Stromal cell of bone marrow (primary cell): Measurements from ENCODE around the gene DOCK10.

Experiments used
- DNase-seq: peaks from one replicate; pipeline ENCODE4 v3.0.0-alpha.2; 2012; ENCODE audit warnings: low read depth

Gene DOCK10

GRCh38 chr2:224776795-224777558 lies 265.3 kb downstream of the DOCK10 start:
- no peak for DNase-seq

GRCh38 chr2:224775647-224776046 lies 266.6 kb downstream of the DOCK10 start:
- DNase-seq, result no peak

- no peak for DNase-seq
Observed at GRCh38 chr2:224774735-224775134, 267.5 kb downstream of the DOCK10 start.

- no peak for DNase-seq
Observed at GRCh38 chr2:224772494-224772893, 269.8 kb downstream of the DOCK10 start.

- no peak for DNase-seq
Observed at GRCh38 chr2:224769489-224769888, 272.8 kb downstream of the DOCK10 start.

- DNase-seq, result no peak
Observed at GRCh38 chr2:224764565-224765236, 277.6 kb downstream of the DOCK10 start.

GRCh38 chr2:224757934-224758548 lies 284.2 kb downstream of the DOCK10 start:
- no peak for DNase-seq

- peak; percentile 97 for DNase-seq
Observed at GRCh38 chr2:224753743-224754540, 288.3 kb downstream of the DOCK10 start.

- DNase-seq, result no peak
Observed at GRCh38 chr2:224751996-224752698, 290.1 kb downstream of the DOCK10 start.

GRCh38 chr2:224749136-224749535 lies 293.1 kb downstream of the DOCK10 start:
- no peak for DNase-seq

GRCh38 chr2:224747765-224748164 lies 294.5 kb downstream of the DOCK10 start:
- DNase-seq, result no peak

- DNase-seq, result no peak
Observed at GRCh38 chr2:224736227-224736626, 306.0 kb downstream of the DOCK10 start.

- DNase-seq, result no peak
Observed at GRCh38 chr2:224734949-224735348, 307.3 kb downstream of the DOCK10 start.

GRCh38 chr2:224731665-224732064 lies 310.6 kb downstream of the DOCK10 start:
- DNase-seq, result no peak

- DNase-seq, result no peak
Observed at GRCh38 chr2:224729435-224729834, 312.8 kb downstream of the DOCK10 start.

- DNase-seq, result no peak
Observed at GRCh38 chr2:224724331-224724730, 317.9 kb downstream of the DOCK10 start.

GRCh38 chr2:224723586-224724217 lies 318.6 kb downstream of the DOCK10 start:
- no peak for DNase-seq

GRCh38 chr2:224722770-224723169 lies 319.5 kb downstream of the DOCK10 start:
- DNase-seq, result no peak

- no peak for DNase-seq
Observed at GRCh38 chr2:224722250-224722649, 320.0 kb downstream of the DOCK10 start.

- no peak for DNase-seq
Observed at GRCh38 chr2:224716921-224717320, 325.3 kb downstream of the DOCK10 start.

- no peak for DNase-seq
Observed at GRCh38 chr2:224716201-224716600, 326.1 kb downstream of the DOCK10 start, which contains the start of gene CCDC195. Gene CCDC195, minus strand, starts transcription at chr2:224716365. Its CDS starts 0 bp downstream, at chr2:224716365.
